Stimulated activated CD4-positive, alpha-beta T cell treated with anti-CD3 and anti-CD28 coated beads, Interleukin-1b, Interleukin-23, amount 100 ng/mL, for 4 hours (primary cell): ENCODE results near the gene MAFB.

Source experiments
- DNase-seq, 2 donors: peaks; one replicate each; pipeline ENCODE4 v3.0.0-alpha.2; 2020; ENCODE audit warnings: low read depth in 2 of 2

MAFB gene

GRCh38 chr20:40657526-40657925 lies 31.5 kb downstream of the MAFB start:
- no peak for DNase-seq

GRCh38 chr20:40655451-40655850 lies 33.6 kb downstream of the MAFB start:
- DNase-seq: no peak

- no peak for DNase-seq
Measured at GRCh38 chr20:40654876-40655275, 34.2 kb downstream of the MAFB start.

GRCh38 chr20:40652441-40652987 lies 36.5 kb downstream of the MAFB start:
- no peak for DNase-seq

GRCh38 chr20:40651151-40651550 lies 37.9 kb downstream of the MAFB start:
- no peak for DNase-seq

- DNase-seq: no peak
Measured at GRCh38 chr20:40650707-40651106, 38.3 kb downstream of the MAFB start.

- DNase-seq: no peak
Measured at GRCh38 chr20:40648210-40649072, 40.6 kb downstream of the MAFB start.

- no peak for DNase-seq
Measured at GRCh38 chr20:40646813-40647212, 42.2 kb downstream of the MAFB start.

GRCh38 chr20:40646361-40646760 lies 42.7 kb downstream of the MAFB start:
- no peak for DNase-seq

- DNase-seq: no peak
Measured at GRCh38 chr20:40644863-40645262, 44.2 kb downstream of the MAFB start.

GRCh38 chr20:40643891-40644290 lies 45.1 kb downstream of the MAFB start:
- DNase-seq: no peak

GRCh38 chr20:40641809-40642208 lies 47.2 kb downstream of the MAFB start:
- DNase-seq: no peak

- DNase-seq: no peak
Measured at GRCh38 chr20:40641202-40641601, 47.8 kb downstream of the MAFB start.

- DNase-seq: no peak
Measured at GRCh38 chr20:40640667-40641066, 48.4 kb downstream of the MAFB start.

GRCh38 chr20:40639676-40640355 lies 49.2 kb downstream of the MAFB start:
- DNase-seq: no peak

- DNase-seq: no peak
Measured at GRCh38 chr20:40639132-40639531, 49.9 kb downstream of the MAFB start.

- no peak for DNase-seq
Measured at GRCh38 chr20:40638414-40638813, 50.6 kb downstream of the MAFB start.

- no peak for DNase-seq
Measured at GRCh38 chr20:40637176-40637575, 51.9 kb downstream of the MAFB start.

- no peak for DNase-seq
Measured at GRCh38 chr20:40636486-40636885, 52.5 kb downstream of the MAFB start.

GRCh38 chr20:40635971-40636370 lies 53.1 kb downstream of the MAFB start:
- DNase-seq: no peak
